Aorta (tissue), 5 donors: ENCODE results near the gene DNM1. TPM values are rescaled to one million over a fixed set of nuclear protein-coding genes. Genes with fewer than 3 reads are reported as not detected.

Experiments used
- ATAC-seq: fragments of 200-7000 bp; cut with Tn5 transposase; one replicate; pipeline ENCODE4 v1.9.1; 2022; ENCODE audit warnings: moderate library complexity; ENCODE audit not compliant: low FRiP score
- DNase-seq, 2 donors: peaks; one replicate each; pipeline ENCODE4 v3.0.0-alpha.2; 2020
- H3K27ac ChIP-seq, 2 donors: one replicate each; pipeline ENCODE4 v1.5.1; 2013; ENCODE audit warnings: low read length in 2 of 2, mild to moderate bottlenecking in 2 of 2, moderate library complexity in 2 of 2, control low read depth in 1 of 2, inconsistent platforms in 1 of 2, low read depth in 1 of 2
- H3K27me3 ChIP-seq, 2 donors: one replicate each; pipeline ENCODE4 v1.6.1; 2013; ENCODE audit warnings: control low read depth in 1 of 2, low read length in 1 of 2, mild to moderate bottlenecking in 1 of 2, moderate library complexity in 1 of 2; ENCODE audit not compliant: insufficient read depth in 2 of 2, control insufficient read depth in 1 of 2
- H3K36me3 ChIP-seq, 2 donors: one replicate each; pipeline ENCODE4 v1.6.1; 2013; ENCODE audit warnings: control low read depth in 1 of 2, low read length in 1 of 2, mild to moderate bottlenecking in 1 of 2; ENCODE audit not compliant: insufficient read depth in 2 of 2, control insufficient read depth in 1 of 2
- H3K4me1 ChIP-seq, 2 donors: one replicate each; pipeline ENCODE4 v1.6.1; 2013; ENCODE audit warnings: low read length in 2 of 2, control low read depth in 1 of 2, mild to moderate bottlenecking in 1 of 2, moderate library complexity in 1 of 2; ENCODE audit not compliant: insufficient read depth in 2 of 2, control insufficient read depth in 1 of 2
- H3K4me3 ChIP-seq, 2 donors: one replicate each; pipeline ENCODE4 v1.5.1; 2013; ENCODE audit warnings: low read length in 2 of 2, control low read depth in 1 of 2, mild to moderate bottlenecking in 1 of 2
- H3K9me3 ChIP-seq: one replicate; pipeline ENCODE4 v1.6.1; 2013; ENCODE audit warnings: mild to moderate bottlenecking, low read length; ENCODE audit not compliant: control insufficient read depth
- WGBS, 2 donors: extraction: QIAGEN DNeasy Blood & Tissue Kit; methylation state at CpG; one replicate each; pipeline ENCODE4 v1.1.7; 2013; 5-methylcytosine and 5-hydroxymethylcytosine counted together
- intact Hi-C, 2 donors: fragments of 100-400 bp; cut with DNase I; formaldehyde crosslinking; loops; one replicate each; pipeline versions ENCODE4 v1.14.2 to v1.15.0; 2022
- polyA plus RNA-seq, 2 donors: library from polyadenylated mRNA; stranded (reverse); fragments of 200-250 nt; gene quantifications; one replicate each; pipeline ENCODE4 v1.2.3, GENCODE V29; 2013
- total RNA-seq, 2 donors: library from RNA; stranded (reverse); fragmentation: NEBNext Ultra II Directional; extraction: Animal tissue kit (Norgen Biotek cat#: 25700); gene quantifications; one replicate each; pipeline ENCODE4 v1.2.1, GENCODE V29; 2021
- donor health status: healthy with polysubstance abuse.
- donor health status: Bipolar disorder and iron deficiency.
- donor health status: DM: no; HTN: no; CAD: no.
- donor health status: DM: no; HTN: no; CAD: no.
- donor health status: DM: yes; HTN: yes; CAD: no.

Gene DNM1
- total and polyA plus RNA-seq, 4 donors, result 0.43 to 114 (median 5.7) TPM

DNA sequence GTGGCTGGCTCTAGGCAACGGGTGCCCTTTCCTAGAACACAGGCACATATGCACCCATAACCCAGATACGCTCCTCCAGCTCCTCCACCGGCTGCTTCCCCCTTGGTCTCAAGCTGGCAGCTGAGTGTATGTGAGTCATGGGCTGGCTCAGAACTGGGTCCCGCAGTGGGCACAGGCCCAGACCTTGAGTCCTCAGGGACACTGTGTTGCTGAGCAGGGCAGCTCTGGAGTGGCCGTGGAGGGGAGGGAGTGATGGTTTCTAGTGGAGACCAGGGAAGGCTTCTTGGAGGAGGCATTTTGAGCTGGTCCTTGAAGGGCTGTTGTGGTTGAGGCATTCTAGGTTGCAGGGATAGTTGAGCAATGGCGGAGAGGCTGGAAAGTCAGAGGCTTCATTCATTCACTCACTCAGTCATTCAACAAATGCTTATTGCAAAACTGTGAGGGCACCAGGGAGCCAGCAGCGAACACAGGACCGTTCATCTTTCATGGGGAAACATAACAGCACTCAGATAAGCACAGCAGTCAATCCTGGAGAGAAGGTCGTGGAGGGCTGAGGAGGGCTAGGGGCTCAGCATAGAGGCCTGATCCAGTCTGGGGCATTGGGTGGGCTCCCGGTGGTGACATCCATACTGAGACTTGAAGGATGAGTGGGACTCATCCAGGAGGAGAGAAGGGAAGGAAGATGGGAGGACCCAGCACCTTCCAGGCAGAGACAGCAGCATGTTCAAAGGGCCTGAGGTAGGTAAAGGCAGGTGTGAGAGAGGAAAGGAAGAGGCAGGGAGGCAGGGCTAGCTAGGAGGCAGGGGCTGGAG is 40.8 kb upstream of the DNM1 start:
- intact Hi-C loops, result no loop called here
- H3K4me3 ChIP-seq, result no peak overlapping the region
- H3K9me3 ChIP-seq, result no peaks in the 10 kb centered on the region
- H3K4me1 ChIP-seq, result no peaks in the 10 kb centered on the region
- no peaks in the 10 kb centered on the region for H3K27me3 ChIP-seq
- 40 to 43% methylated on average over 10 of the region's 10 CpGs for WGBS, 2 donors
- H3K36me3 ChIP-seq, result peaks cover 0 to 5% of the 10 kb centered on the region in 2 donors
- ATAC-seq (peak; percentile 45), DNase-seq (peak; percentile 85 to 93)
- H3K27ac ChIP-seq, result no peak overlapping the region

DNA sequence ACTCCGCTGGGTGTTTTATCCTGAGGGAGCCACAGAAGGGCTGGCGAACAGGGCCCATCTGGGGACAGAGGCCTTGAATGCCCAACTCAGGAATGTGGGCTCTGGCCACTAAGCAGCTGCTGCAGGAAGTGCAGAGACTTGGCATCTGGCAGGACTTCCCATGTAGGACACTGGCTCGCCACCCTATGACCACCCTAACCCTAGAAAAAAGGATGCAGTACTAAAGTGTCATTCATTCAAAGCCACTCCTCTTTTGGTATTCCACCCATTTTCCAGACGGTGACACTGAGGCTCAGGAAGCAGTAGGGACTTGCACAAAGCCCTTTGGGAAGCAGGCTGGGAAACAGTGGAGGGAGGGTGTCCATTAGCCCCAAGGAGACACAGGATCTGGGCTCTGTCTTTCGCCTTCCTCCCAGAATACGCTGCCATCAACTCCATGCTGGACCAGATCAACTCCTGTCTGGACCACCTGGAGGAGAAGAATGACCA is 40.1 kb upstream of the DNM1 start:
- no peak for DNase-seq
- Histone ChIP-seq H3K9me3 (no peaks in the 10 kb centered on the region), H3K4me3 (no peak overlapping the region), H3K27ac (no peak overlapping the region), H3K36me3 (peaks cover 0 to 6% of the 10 kb centered on the region in 2 donors), H3K4me1 (no peaks in the 10 kb centered on the region), H3K27me3 (no peaks in the 10 kb centered on the region)
- intact Hi-C loops, result no loop called here
- no peak for ATAC-seq
- WGBS, 2 donors, result 87 to 92% methylated on average over 6 of the region's 6 CpGs

DNA sequence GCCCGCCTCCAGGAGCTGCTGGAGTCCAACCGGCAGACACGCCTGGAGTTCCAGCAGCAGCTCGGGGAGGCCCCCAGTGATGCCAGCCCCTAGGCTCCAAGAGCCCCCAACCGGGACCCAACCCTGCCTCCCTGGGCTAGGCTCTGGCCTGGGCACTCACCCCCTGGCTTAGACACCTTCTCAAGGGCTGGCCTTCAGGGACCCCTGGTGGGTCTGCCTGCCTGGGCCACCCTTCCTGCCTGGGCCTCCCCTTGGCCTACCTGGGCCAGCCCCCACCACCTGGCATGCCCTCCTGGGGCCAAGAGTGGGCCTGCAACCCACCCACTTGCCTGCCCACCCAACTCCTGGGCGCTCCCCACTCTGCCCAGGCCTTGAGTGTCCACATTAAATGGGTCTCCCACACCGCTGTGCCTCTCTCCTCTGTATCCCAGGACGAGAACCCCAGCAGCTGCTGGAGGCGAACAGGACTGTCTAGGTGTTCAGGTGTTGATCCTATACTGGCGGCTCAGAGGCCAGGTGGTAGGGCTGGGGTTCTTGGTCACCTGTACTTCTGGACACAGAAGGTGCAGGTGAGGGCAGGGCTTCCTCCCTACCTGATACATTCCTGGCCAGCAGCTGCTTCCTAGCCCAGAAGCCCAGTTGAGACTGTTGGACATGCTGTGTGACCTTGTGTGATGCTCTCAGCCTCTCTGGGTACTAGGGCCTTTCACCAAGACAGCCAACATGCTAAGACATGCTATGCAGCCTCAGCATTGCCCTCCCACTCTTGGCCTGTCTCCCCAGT is 39.5 kb upstream of the DNM1 start:
- no peak overlapping the region for H3K27ac ChIP-seq
- H3K27me3 ChIP-seq, result no peaks in the 10 kb centered on the region
- H3K9me3 ChIP-seq, result no peaks in the 10 kb centered on the region
- H3K36me3 ChIP-seq, result peaks cover 0 to 6% of the 10 kb centered on the region in 2 donors
- whole genome bisulfite sequencing, 2 donors, result 95 to 96% methylated on average over 10 of the region's 10 CpGs
- ATAC-seq (no peak), DNase-seq (no peak)
- intact Hi-C loops, result no loop called here
- H3K4me3 ChIP-seq, result no peak overlapping the region
- H3K4me1 ChIP-seq, result no peaks in the 10 kb centered on the region

DNA sequence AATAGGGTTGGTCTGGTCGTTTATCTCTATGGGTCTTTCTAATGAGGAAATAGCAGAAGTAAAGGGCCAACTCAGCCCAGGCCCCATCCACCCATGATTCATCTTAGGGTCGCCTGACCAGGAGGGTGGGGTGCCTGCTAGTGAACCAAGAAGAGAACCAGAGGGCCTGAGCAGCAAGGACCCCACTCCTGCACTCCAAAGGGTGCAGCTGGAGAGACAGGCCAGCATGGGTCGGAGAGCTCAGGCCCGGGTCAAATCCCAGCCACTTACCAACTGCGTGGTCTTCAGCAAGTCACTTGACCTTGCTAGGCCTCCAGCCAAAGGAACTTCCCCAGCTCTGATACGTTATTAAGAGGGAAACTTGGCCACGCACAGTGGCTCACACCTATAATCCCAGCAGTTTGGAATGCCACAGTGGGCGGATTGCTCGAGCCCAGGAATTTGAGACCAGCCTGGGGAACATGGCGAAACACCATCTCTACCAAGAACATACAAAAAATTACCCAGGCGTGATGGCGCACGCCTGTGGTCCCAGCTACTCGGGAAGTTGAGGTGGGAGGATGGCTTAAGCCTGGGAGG is 38.8 kb upstream of the DNM1 start:
- Histone ChIP-seq H3K4me3 (no peak overlapping the region), H3K4me1 (no peaks in the 10 kb centered on the region), H3K36me3 (peaks cover 0 to 6% of the 10 kb centered on the region in 2 donors), H3K27me3 (no peaks in the 10 kb centered on the region), H3K9me3 (no peaks in the 10 kb centered on the region), H3K27ac (no peak overlapping the region)
- ATAC-seq (no peak), DNase-seq (no peak)
- intact Hi-C loops, result no loop called here
- 75 to 77% methylated on average over 14 of the region's 14 CpGs for WGBS, 2 donors

DNA sequence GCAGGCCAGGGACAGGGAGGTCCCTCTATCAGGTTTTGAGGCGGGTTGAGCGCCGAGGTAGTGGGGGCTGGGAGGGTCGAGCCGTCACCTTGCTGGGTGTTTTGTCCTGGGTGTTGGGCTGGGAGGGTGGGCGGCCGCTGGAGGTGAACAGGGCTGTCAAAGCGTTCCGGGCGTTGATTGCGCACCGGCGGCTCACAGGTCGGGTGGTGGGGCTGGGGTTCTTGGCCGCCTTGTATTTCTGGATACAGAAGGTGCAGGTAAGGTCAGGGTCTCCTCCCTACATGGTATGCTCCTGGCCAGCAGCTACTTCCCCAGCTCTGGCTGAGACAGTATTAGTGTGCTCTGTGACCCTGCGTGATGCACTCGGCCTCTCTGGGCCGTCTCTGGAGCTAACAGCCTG is 37.0 kb upstream of the DNM1 start:
- no peak for DNase-seq
- H3K4me3 ChIP-seq, result no peak overlapping the region
- H3K27me3 ChIP-seq, result no peaks in the 10 kb centered on the region
- ATAC-seq, result no peak
- no peaks in the 10 kb centered on the region for H3K9me3 ChIP-seq
- H3K27ac ChIP-seq, result no peak overlapping the region
- peaks cover 3 to 6% of the 10 kb centered on the region in 2 donors for H3K36me3 ChIP-seq
- 95% methylated on average over 18 of the region's 18 CpGs for WGBS, 2 donors
- H3K4me1 ChIP-seq, result no peaks in the 10 kb centered on the region
- intact Hi-C loops, result no loop called here

DNA sequence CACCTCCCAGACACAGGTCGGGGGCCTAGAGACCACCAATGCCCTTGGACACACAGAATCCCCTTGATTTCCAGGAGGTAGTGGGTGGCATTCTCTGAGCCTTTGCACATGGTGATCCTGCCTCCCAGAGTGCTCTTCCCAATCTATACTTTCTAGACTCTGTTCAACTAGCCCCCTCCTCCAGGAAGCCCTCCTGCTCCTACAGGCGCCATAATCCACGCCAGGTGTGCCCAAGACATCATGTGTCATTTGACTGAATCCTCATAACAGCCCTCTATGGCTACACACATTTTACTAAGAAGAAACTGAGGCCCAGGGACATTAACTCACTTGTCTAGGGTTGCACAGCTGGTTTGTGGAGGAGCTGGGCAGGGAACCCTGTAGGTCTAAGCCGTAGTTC is 36.0 kb upstream of the DNM1 start:
- Histone ChIP-seq H3K9me3 (no peaks in the 10 kb centered on the region), H3K27me3 (no peaks in the 10 kb centered on the region), H3K4me3 (no peak overlapping the region), H3K27ac (no peak overlapping the region), H3K4me1 (no peaks in the 10 kb centered on the region), H3K36me3 (peaks cover 3 to 6% of the 10 kb centered on the region in 2 donors)
- intact Hi-C loops, result no loop called here
- 93 to 96% methylated on average over 4 of the region's 4 CpGs for WGBS, 2 donors
- no peak for ATAC-seq
- no peak for DNase-seq

DNA sequence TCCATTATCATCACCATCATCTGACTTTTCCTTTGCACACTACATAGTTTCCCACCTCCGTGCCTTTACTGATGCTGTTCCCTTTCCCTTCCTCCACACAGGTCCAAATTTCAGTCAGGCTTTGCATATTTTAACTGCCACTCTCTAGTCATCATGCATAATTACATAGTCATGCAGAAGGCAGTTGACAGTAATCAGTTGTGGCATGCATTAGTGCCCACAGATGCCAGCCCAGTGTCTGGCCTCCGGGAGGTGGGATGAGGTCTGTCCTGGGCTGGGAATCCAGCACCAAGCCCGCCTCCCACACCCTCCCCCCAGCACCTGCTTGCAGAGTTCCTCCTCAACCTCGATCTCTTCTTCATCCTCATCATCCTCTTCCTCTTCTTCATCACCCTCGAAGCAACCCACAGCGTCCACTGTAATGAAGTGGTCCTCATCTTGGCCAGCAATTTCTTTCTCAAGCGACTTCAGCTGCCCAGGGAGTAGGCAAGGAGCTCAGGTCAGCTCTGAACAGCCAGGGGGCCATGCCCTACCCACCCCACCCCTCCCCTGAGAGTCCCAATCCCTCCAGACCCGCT is 34.4 kb upstream of the DNM1 start:
- ATAC-seq, result no peak
- Histone ChIP-seq H3K36me3 (peaks cover 3 to 6% of the 10 kb centered on the region in 2 donors), H3K27ac (no peak overlapping the region), H3K27me3 (no peaks in the 10 kb centered on the region), H3K4me3 (no peak overlapping the region), H3K4me1 (no peaks in the 10 kb centered on the region), H3K9me3 (no peaks in the 10 kb centered on the region)
- intact Hi-C loops, result no loop called here
- 90% methylated on average over 8 of the region's 8 CpGs for WGBS, 2 donors
- DNase-seq, result no peak

DNA sequence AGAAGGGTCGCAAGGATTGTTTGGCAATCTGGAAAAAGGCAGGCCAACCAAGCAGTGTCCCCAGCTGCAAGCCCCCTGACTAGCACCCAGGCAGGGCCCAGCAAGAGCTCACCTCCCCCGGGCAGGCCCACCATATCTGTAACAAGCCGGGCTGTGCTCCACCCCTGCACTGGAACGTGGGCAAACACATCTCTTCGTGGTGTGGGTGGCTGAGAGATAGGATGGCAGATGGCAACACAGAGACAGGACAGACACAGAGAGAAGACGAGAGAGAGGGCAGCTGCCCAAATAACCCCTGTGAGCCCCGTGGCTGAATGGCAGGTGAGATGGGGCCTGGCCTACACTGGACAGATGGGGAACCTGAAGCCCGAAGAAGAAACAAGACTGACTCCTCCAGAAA is 33.7 kb upstream of the DNM1 start:
- ATAC-seq (no peak), DNase-seq (no peak)
- H3K4me1 ChIP-seq, result no peaks in the 10 kb centered on the region
- H3K4me3 ChIP-seq, result no peak overlapping the region
- 82 to 90% methylated on average over 8 of the region's 8 CpGs for WGBS, 2 donors
- H3K9me3 ChIP-seq, result no peaks in the 10 kb centered on the region
- no peak overlapping the region for H3K27ac ChIP-seq
- intact Hi-C loops, result no loop called here
- H3K36me3 ChIP-seq, result peaks cover 3 to 6% of the 10 kb centered on the region in 2 donors
- H3K27me3 ChIP-seq, result no peaks in the 10 kb centered on the region
